ENCODE results near the gene MRPS17.

Gene MRPS17

GRCh38 chr7:55966851-55967250 is 15.2 kb downstream of the MRPS17 start:
- no peak for TF ChIP-seq CTCF (IDR thresholded peaks at IDR 0.05; ENCODE audit: low read depth, low read length, poor library complexity, severe bottlenecking)
- TF ChIP-seq EZH2phosphoT487 (IDR thresholded peaks at IDR 0.05; ENCODE audit: borderline replicate concordance, low read length) = no peak
- Histone ChIP-seq H3F3A (ENCODE audit: control insufficient read depth, insufficient read depth) (peaks cover 6% of the 10 kb centered on the region; the same call in 1 of the 2 replicates), H3K4me1 (ENCODE audit: control insufficient read depth, low read length) (peaks cover 19% of the 10 kb centered on the region), H4K20me1 (ENCODE audit: control insufficient read depth, insufficient read depth, low read depth, low read length) (peaks cover 9% of the 10 kb centered on the region; the same call in 1 of the 2 replicates), H3K36me3 (ENCODE audit: control insufficient read depth, low read length) (peaks cover 12% of the 10 kb centered on the region; the same call in 1 of the 2 replicates), H3K9me3 (ENCODE audit: control insufficient read depth, insufficient read depth, low read length) (no peaks in the 10 kb centered on the region), H3K79me2 (ENCODE audit: control insufficient read depth, low read length) (peaks cover 64% of the 10 kb centered on the region), H3K4me2 (ENCODE audit: low read length) (no peak overlapping the region), H3K27me3 (ENCODE audit: control insufficient read depth, low read length) (no peaks in the 10 kb centered on the region), H3K27ac (ENCODE audit: low read depth, low read length) (no peak overlapping the region), H3K4me3 (ENCODE audit: low read length) (no peak overlapping the region), H3K9me2 (replicated peaks; ENCODE audit: control insufficient read depth, low read length) (no peaks in the 10 kb centered on the region)

- H3K4me2 ChIP-seq (ENCODE audit: low read length) = no peak overlapping the region
- no peak overlapping the region for H3K4me3 ChIP-seq (ENCODE audit: low read length)
- TF ChIP-seq CTCF (IDR thresholded peaks at IDR 0.05; ENCODE audit: low read depth, low read length, poor library complexity, severe bottlenecking) (no peak), EZH2phosphoT487 (IDR thresholded peaks at IDR 0.05; ENCODE audit: borderline replicate concordance, low read length) (no peak)
- H3K9me3 ChIP-seq (ENCODE audit: control insufficient read depth, insufficient read depth, low read length) = no peaks in the 10 kb centered on the region
- no peaks in the 10 kb centered on the region for H3K27me3 ChIP-seq (ENCODE audit: control insufficient read depth, low read length)
- H3F3A ChIP-seq (ENCODE audit: control insufficient read depth, insufficient read depth) = peaks cover 6% of the 10 kb centered on the region; the same call in 1 of the 2 replicates
- H3K27ac ChIP-seq (ENCODE audit: low read depth, low read length) = no peak overlapping the region
- H3K36me3 ChIP-seq (ENCODE audit: control insufficient read depth, low read length) = peaks cover 12% of the 10 kb centered on the region; the same call in 1 of the 2 replicates
- H3K4me1 ChIP-seq (ENCODE audit: control insufficient read depth, low read length) = peaks cover 10% of the 10 kb centered on the region
- no peaks in the 10 kb centered on the region for H3K9me2 ChIP-seq (replicated peaks; ENCODE audit: control insufficient read depth, low read length)
- peaks cover 75% of the 10 kb centered on the region for H3K79me2 ChIP-seq (ENCODE audit: control insufficient read depth, low read length)
- peaks cover 13% of the 10 kb centered on the region; the same call in 1 of the 2 replicates for H4K20me1 ChIP-seq (ENCODE audit: control insufficient read depth, insufficient read depth, low read depth, low read length)
Measured at GRCh38 chr7:55969391-55969790, 17.7 kb downstream of the MRPS17 start.

- Histone ChIP-seq H3K27me3 (ENCODE audit: control insufficient read depth, low read length) (no peaks in the 10 kb centered on the region), H3K4me1 (ENCODE audit: control insufficient read depth, low read length) (peaks cover 5% of the 10 kb centered on the region), H3K4me2 (ENCODE audit: low read length) (no peak overlapping the region), H3K9me2 (replicated peaks; ENCODE audit: control insufficient read depth, low read length) (no peaks in the 10 kb centered on the region), H3K36me3 (ENCODE audit: control insufficient read depth, low read length) (peaks cover 10% of the 10 kb centered on the region; the same call in 1 of the 2 replicates), H3K9me3 (ENCODE audit: control insufficient read depth, insufficient read depth, low read length) (no peaks in the 10 kb centered on the region), H3F3A (ENCODE audit: control insufficient read depth, insufficient read depth) (peaks cover 6% of the 10 kb centered on the region; the same call in 1 of the 2 replicates), H4K20me1 (ENCODE audit: control insufficient read depth, insufficient read depth, low read depth, low read length) (peaks cover 13% of the 10 kb centered on the region; the same call in 1 of the 2 replicates), H3K79me2 (ENCODE audit: control insufficient read depth, low read length) (peaks cover 74% of the 10 kb centered on the region), H3K27ac (ENCODE audit: low read depth, low read length) (no peak overlapping the region), H3K4me3 (ENCODE audit: low read length) (no peak overlapping the region)
- no peak for TF ChIP-seq EZH2phosphoT487 (IDR thresholded peaks at IDR 0.05; ENCODE audit: borderline replicate concordance, low read length)
- no peak for TF ChIP-seq CTCF (IDR thresholded peaks at IDR 0.05; ENCODE audit: low read depth, low read length, poor library complexity, severe bottlenecking)
Measured at GRCh38 chr7:55970561-55970960, 18.9 kb downstream of the MRPS17 start.
